Esophagus (tissue), 2 donors: ENCODE results near the gene ZNF484. TPM values are rescaled to one million over a fixed set of nuclear protein-coding genes. Genes with fewer than 3 reads are reported as not detected.
"Not testable (repeated sequence)": the region's sequence is repeated elsewhere in the genome, so short reads cannot be mapped to it uniquely, and the experiment has no call there.

Source experiments
- H3K27ac ChIP-seq, 2 donors: one replicate each; pipeline ENCODE4 v1.5.1; 2013; ENCODE audit warnings: low read depth in 2 of 2, mild to moderate bottlenecking in 2 of 2, inconsistent platforms in 1 of 2, low read length in 1 of 2, moderate library complexity in 1 of 2
- H3K27me3 ChIP-seq, 2 donors: one replicate each; pipeline ENCODE4 v1.6.1; 2013; ENCODE audit warnings: low read length in 2 of 2, control low read depth in 1 of 2, mild to moderate bottlenecking in 1 of 2; ENCODE audit not compliant: insufficient read depth in 2 of 2, control insufficient read depth in 1 of 2
- H3K36me3 ChIP-seq, 2 donors: one replicate each; pipeline ENCODE4 v1.6.1; 2013; ENCODE audit warnings: low read length in 1 of 2; ENCODE audit not compliant: control insufficient read depth in 2 of 2, insufficient read depth in 2 of 2
- H3K4me1 ChIP-seq, 2 donors: one replicate each; pipeline ENCODE4 v1.6.1; 2013; ENCODE audit warnings: low read length in 1 of 2; ENCODE audit not compliant: control insufficient read depth in 2 of 2, insufficient read depth in 2 of 2
- H3K4me3 ChIP-seq, 2 donors: one replicate each; pipeline ENCODE4 v1.5.1; 2013; ENCODE audit warnings: low read length in 2 of 2, mild to moderate bottlenecking in 2 of 2, low read depth in 1 of 2, moderate library complexity in 1 of 2
- H3K9me3 ChIP-seq, 2 donors: one replicate each; pipeline ENCODE4 v1.6.1; 2013; ENCODE audit warnings: mild to moderate bottlenecking in 2 of 2, low read depth in 1 of 2, low read length in 1 of 2, moderate library complexity in 1 of 2; ENCODE audit not compliant: control insufficient read depth in 2 of 2, insufficient read depth in 1 of 2
- WGBS, 2 donors: extraction: QIAGEN DNeasy Blood & Tissue Kit; methylation state at CpG; one replicate each; pipeline ENCODE4 v1.1.7; 2013; 5-methylcytosine and 5-hydroxymethylcytosine counted together
- polyA plus RNA-seq, 2 donors: library from polyadenylated mRNA; stranded (reverse); fragments of 200-250 nt; gene quantifications; one replicate each; pipeline ENCODE4 v1.2.3, GENCODE V29; 2013
- donor health status: healthy with polysubstance abuse.
- donor health status: Bipolar disorder and iron deficiency.

Gene ZNF484
- polyA plus RNA-seq, 2 donors = 0.55 to 0.65 TPM

- Histone ChIP-seq H3K27me3 (no peaks in the 10 kb centered on the region), H3K4me3 (no peak overlapping the region), H3K4me1 (no peaks in the 10 kb centered on the region), H3K27ac (no peak overlapping the region), H3K36me3 (no peaks in the 10 kb centered on the region), H3K9me3 (no peaks in the 10 kb centered on the region)
- 65 to 74% methylated on average over 11 of the region's 11 CpGs for WGBS, 2 donors
Measured at GRCh38 chr9:92798358-92798757, 79.5 kb downstream of the ZNF484 start.

- H3K27me3 ChIP-seq, H3K36me3 ChIP-seq, H3K4me1 ChIP-seq, H3K4me3 ChIP-seq, H3K27ac ChIP-seq, H3K9me3 ChIP-seq: not testable (repeated sequence)
- WGBS, 2 donors = 57 to 67% methylated on average over 9 of the region's 9 CpGs
Measured at GRCh38 chr9:92796337-92796804, 81.5 kb downstream of the ZNF484 start.

- WGBS, 2 donors = 44 to 53% methylated on average over 9 of the region's 9 CpGs
- Histone ChIP-seq H3K36me3 (no peaks in the 10 kb centered on the region), H3K9me3 (no peaks in the 10 kb centered on the region), H3K27me3 (no peaks in the 10 kb centered on the region), H3K4me3 (no peak overlapping the region), H3K27ac (no peak overlapping the region), H3K4me1 (no peaks in the 10 kb centered on the region)
Measured at GRCh38 chr9:92795598-92796336, 82.1 kb downstream of the ZNF484 start.

Other genes starting within 250 kb of the ZNF484 start
- gene IPPK, start 207.9 kb downstream of the ZNF484 start, polyA plus RNA-seq = 10 to 100 TPM; 18.7 to 41.1 TPM
- 10 to 100 TPM; 30.9 to 41.1 TPM for gene BICD2, start 113.2 kb downstream of the ZNF484 start, polyA plus RNA-seq
- 1 to 10 TPM; 2.1 to 2.3 TPM for gene FGD3, start 69.5 kb upstream of the ZNF484 start, polyA plus RNA-seq
- gene SUSD3, start 180.7 kb upstream of the ZNF484 start, polyA plus RNA-seq = 1 to 10 TPM in 1 of 2 donors, under 1 TPM in 1; 0.83 to 1.9 TPM
- 10 to 100 TPM; 19.6 to 30.7 TPM for gene CARD19, start 218.2 kb upstream of the ZNF484 start, polyA plus RNA-seq